Kidney (tissue), 14 donors: ENCODE data around the gene TMEM150B. TPM values are rescaled to one million over a fixed set of nuclear protein-coding genes. Genes with fewer than 3 reads are reported as not detected.

Experiments
- DNase-seq, 5 donors: peaks; one replicate each; pipeline ENCODE4 v3.0.0-alpha.2; 2013 to 2020
- FAIRE-seq: peaks from 2 replicates; lab custom pipeline; 2012; peaks lifted over from hg19 to GRCh38; lab: Jason Lieb, UNC
- H3K27ac ChIP-seq, 2 donors: one replicate each; pipeline ENCODE4 v1.7.0; 2013; ENCODE audit warnings: low read depth in 2 of 2, low read length in 2 of 2, inconsistent platforms in 1 of 2
- H3K27me3 ChIP-seq: one replicate; pipeline ENCODE4 v1.7.1; 2013; ENCODE audit warnings: low read length, inconsistent platforms; ENCODE audit not compliant: control insufficient read depth, insufficient read depth
- H3K36me3 ChIP-seq, 3 donors: one replicate each; pipeline versions ENCODE4 v1.7.0 to v1.7.1; 2013; ENCODE audit warnings: low read length in 3 of 3, control low read depth in 1 of 3, inconsistent platforms in 1 of 3; ENCODE audit not compliant: insufficient read depth in 3 of 3, control insufficient read depth in 2 of 3
- H3K4me1 ChIP-seq, 3 donors: one replicate each; pipeline versions ENCODE4 v1.7.0 to v1.7.1; 2013; ENCODE audit warnings: low read length in 3 of 3, inconsistent platforms in 1 of 3, low read depth in 1 of 3; ENCODE audit not compliant: control insufficient read depth in 2 of 3, insufficient read depth in 2 of 3
- H3K4me3 ChIP-seq, 3 donors: one replicate each; pipeline versions ENCODE4 v1.7.0 to v1.8.1; 2013; ENCODE audit warnings: low read length in 3 of 3, control low read depth in 1 of 3, inconsistent platforms in 1 of 3
- H3K9ac ChIP-seq, 3 donors: one replicate each; pipeline versions ENCODE4 v1.7.0 to v1.7.1; 2013; ENCODE audit warnings: low read length in 3 of 3, control low read depth in 1 of 3, inconsistent platforms in 1 of 3
- H3K9me3 ChIP-seq, 3 donors: one replicate each; pipeline versions ENCODE4 v1.7.0 to v1.7.1; 2013; ENCODE audit warnings: low read length in 3 of 3, control low read depth in 1 of 3, inconsistent platforms in 1 of 3; ENCODE audit not compliant: control insufficient read depth in 2 of 3, insufficient read depth in 1 of 3
- CTCF ChIP-seq: IDR thresholded peaks from 3 replicates; pipeline ENCODE4 v1.5.1; 2012; ENCODE audit warnings: mild to moderate bottlenecking, moderate library complexity, borderline replicate concordance; ENCODE audit not compliant: insufficient read depth; ENCODE audit errors: extremely low read depth
- intact Hi-C: fragments of 100-400 bp; cut with DNase I; formaldehyde crosslinking; loops from one replicate; pipeline ENCODE4 v1.11.1; 2022
- polyA plus RNA-seq: library from polyadenylated mRNA; stranded (reverse); fragments of 350-450 nt; fragmentation: Illumina TruSeq; extraction: RNeasy Lipid Tissue Mini Kit (QIAGEN cat#74804); gene quantifications from one replicate; pipeline ENCODE4 v1.2.3, GENCODE V29; 2014; ENCODE audit warnings: low read depth, low replicate concordance; ENCODE audit not compliant: insufficient read depth
- total RNA-seq: library from RNA; stranded (reverse); fragmentation: NEBNext Ultra II Directional; extraction: Animal tissue kit (Norgen Biotek cat#: 25700); gene quantifications from one replicate; pipeline ENCODE4 v1.2.1, GENCODE V29; 2021
- donor health status: control.
- donor health status: control.
- donor health status: control.
- donor health status: control.
- donor health status: control.
- donor health status: DM: yes; HTN: yes; CAD: no.
- donor health status: Normal renal cell carcinoma (clear cell type).

The TMEM150B gene
- total and polyA plus RNA-seq, 2 donors from 2014 or later, result 3.6 to 5.4 TPM

- Histone ChIP-seq H3K4me3 (no peak overlapping the region), H3K9me3 (no peaks in the 10 kb centered on the region), H3K4me1 (no peaks in the 10 kb centered on the region), H3K27me3 (no peaks in the 10 kb centered on the region), H3K36me3 (peaks cover 0 to 2% (median 0%) of the 10 kb centered on the region in 3 donors), H3K9ac (no peak overlapping the region), H3K27ac (no peak overlapping the region)
- FAIRE-seq (no peak), DNase-seq (no peak)
- intact Hi-C loops, result no loop called here
- no peak for TF ChIP-seq CTCF
Measured at GRCh38 chr19:55308281-55308680, 16.9 kb downstream of the TMEM150B start.

GRCh38 chr19:55306712-55307111 lies 18.4 kb downstream of the TMEM150B start:
- TF ChIP-seq CTCF, result no peak
- no peak overlapping the region for H3K27ac ChIP-seq
- no peak for FAIRE-seq
- no peaks in the 10 kb centered on the region for H3K9me3 ChIP-seq
- no peaks in the 10 kb centered on the region for H3K4me1 ChIP-seq
- no peak for DNase-seq
- H3K27me3 ChIP-seq, result no peaks in the 10 kb centered on the region
- peaks cover 0 to 2% (median 0%) of the 10 kb centered on the region in 3 donors for H3K36me3 ChIP-seq
- intact Hi-C loops, result no loop called here
- no peak overlapping the region for H3K9ac ChIP-seq
- no peak overlapping the region for H3K4me3 ChIP-seq

- DNase-seq (no peak), FAIRE-seq (no peak)
- Histone ChIP-seq H3K9me3 (no peaks in the 10 kb centered on the region), H3K27me3 (no peaks in the 10 kb centered on the region), H3K4me3 (no peak overlapping the region), H3K4me1 (no peaks in the 10 kb centered on the region), H3K9ac (no peak overlapping the region), H3K36me3 (peaks cover 0 to 2% (median 0%) of the 10 kb centered on the region in 3 donors), H3K27ac (no peak overlapping the region)
- TF ChIP-seq CTCF, result no peak
- intact Hi-C loops, result no loop called here
Measured at GRCh38 chr19:55305983-55306562, 19.1 kb downstream of the TMEM150B start.

GRCh38 chr19:55305491-55305890 lies 19.6 kb downstream of the TMEM150B start:
- Histone ChIP-seq H3K36me3 (peaks cover 0 to 2% (median 0%) of the 10 kb centered on the region in 3 donors), H3K9me3 (no peaks in the 10 kb centered on the region), H3K9ac (no peak overlapping the region), H3K27me3 (no peaks in the 10 kb centered on the region), H3K27ac (no peak overlapping the region), H3K4me1 (no peaks in the 10 kb centered on the region), H3K4me3 (no peak overlapping the region)
- peak in 1 of 5 donors; percentile 65 for DNase-seq
- FAIRE-seq, result no peak
- intact Hi-C loops, result no loop called here
- TF ChIP-seq CTCF, result no peak
